SU-DHL-6 (cell line): Measurements from ENCODE around the gene MMP19.
"Not testable (repeated sequence)": the region's sequence is repeated elsewhere in the genome, so short reads cannot be mapped to it uniquely, and the experiment has no call there.

Experiments used
- H2AFZ ChIP-seq: fragments of 200-600 bp; sonication (generic); 2 replicates; pipeline ENCODE4 v1.6.1; 2014; ENCODE audit warnings: low read depth, mild to moderate bottlenecking, moderate library complexity, mixed read lengths, antibody characterized with exemption, low read length; ENCODE audit not compliant: severe bottlenecking
- H3F3A ChIP-seq: fragments of 200-600 bp; shearing (Covaris generic); 2 replicates; pipeline ENCODE4 v1.6.0; 2016; ENCODE audit warnings: antibody characterized with exemption, mild to moderate bottlenecking; ENCODE audit not compliant: insufficient read depth
- H3K27ac ChIP-seq: fragments of 200-600 bp; sonication (generic); 2 replicates; pipeline ENCODE4 v1.5.1; 2016; ENCODE audit warnings: low read depth, mild to moderate bottlenecking, low read length, moderate library complexity, mixed read lengths
- H3K27me3 ChIP-seq: fragments of 200-600 bp; sonication (generic), shearing (Covaris generic); 2 replicates; pipeline ENCODE4 v1.6.0; 2014; ENCODE audit warnings: mild to moderate bottlenecking, low read length
- H3K36me3 ChIP-seq: fragments of 200-600 bp; sonication (generic); 2 replicates; pipeline ENCODE4 v1.6.1; 2014; ENCODE audit warnings: mild to moderate bottlenecking, low read length, mixed read lengths
- H3K4me2 ChIP-seq: fragments of 300-600, 200-600 bp; shearing (Covaris generic), sonication (generic); 2 replicates; pipeline ENCODE4 v1.6.0; 2014; ENCODE audit warnings: low read length, low read depth, mild to moderate bottlenecking; ENCODE audit not compliant: poor library complexity, severe bottlenecking
- H3K4me3 ChIP-seq: fragments of 200-600 bp; sonication (generic); 2 replicates; pipeline ENCODE4 v1.5.1; 2014; ENCODE audit warnings: antibody characterized with exemption, low read length, mild to moderate bottlenecking, mixed read lengths; ENCODE audit not compliant: insufficient read depth, poor library complexity, severe bottlenecking
- H3K79me2 ChIP-seq: fragments of 200-600 bp; sonication (generic); 2 replicates; pipeline ENCODE4 v1.6.1; 2014; ENCODE audit warnings: mild to moderate bottlenecking, low read length, moderate library complexity; ENCODE audit not compliant: insufficient read depth
- H3K9ac ChIP-seq: fragments of 200-600 bp; sonication (generic); 2 replicates; pipeline ENCODE4 v1.7.0; 2014; ENCODE audit warnings: mild to moderate bottlenecking, low read length
- H3K9me2 ChIP-seq: fragments of 200-600 bp; sonication (generic); replicated peaks from 2 replicates; pipeline ENCODE4 v1.6.1; 2014; ENCODE audit warnings: low read length; ENCODE audit not compliant: insufficient read depth
- H3K9me3 ChIP-seq: fragments of 200-600 bp; sonication (generic); 2 replicates; pipeline ENCODE4 v1.6.1; 2014; ENCODE audit warnings: low read length, mixed read lengths; ENCODE audit not compliant: insufficient read depth
- H4K20me1 ChIP-seq: fragments of 200-600 bp; sonication (generic); 2 replicates; pipeline ENCODE4 v1.6.1; 2014; ENCODE audit warnings: low read depth, mild to moderate bottlenecking, antibody characterized with exemption, low read length, moderate library complexity, mixed read lengths
- CTCF ChIP-seq: fragments of 200-600 bp; sonication (generic); IDR thresholded peaks from one replicate; pipeline ENCODE4 v1.5.1; 2017; ENCODE audit warnings: antibody characterized with exemption, mild to moderate bottlenecking, low read length, moderate library complexity; ENCODE audit not compliant: insufficient read depth, poor library complexity, severe bottlenecking
- EZH2phosphoT487 ChIP-seq: fragments of 200-600 bp; sonication (generic), shearing (Covaris generic); conservative IDR thresholded peaks from 2 replicates; pipeline ENCODE4 v1.6.1; 2018; ENCODE audit warnings: mild to moderate bottlenecking, antibody characterized with exemption, low read length, moderate library complexity, mixed read lengths

MMP19 gene

GRCh38 chr12:55865327-55865726, 22.6 kb upstream of the MMP19 start:
- Histone ChIP-seq H4K20me1 (no peaks in the 10 kb centered on the region), H3K9ac (no peak overlapping the region), H3K9me3 (peaks cover 4% of the 10 kb centered on the region; the same call in 1 of the 2 replicates), H2AFZ (no peak overlapping the region), H3F3A (no peaks in the 10 kb centered on the region), H3K27me3 (no peaks in the 10 kb centered on the region), H3K36me3 (no peaks in the 10 kb centered on the region), H3K4me2 (no peak overlapping the region), H3K79me2 (no peaks in the 10 kb centered on the region), H3K27ac (no peak overlapping the region), H3K4me3 (no peak overlapping the region), H3K9me2 (no peaks in the 10 kb centered on the region)
- TF ChIP-seq CTCF (no peak), EZH2phosphoT487 (no peak)

DNA sequence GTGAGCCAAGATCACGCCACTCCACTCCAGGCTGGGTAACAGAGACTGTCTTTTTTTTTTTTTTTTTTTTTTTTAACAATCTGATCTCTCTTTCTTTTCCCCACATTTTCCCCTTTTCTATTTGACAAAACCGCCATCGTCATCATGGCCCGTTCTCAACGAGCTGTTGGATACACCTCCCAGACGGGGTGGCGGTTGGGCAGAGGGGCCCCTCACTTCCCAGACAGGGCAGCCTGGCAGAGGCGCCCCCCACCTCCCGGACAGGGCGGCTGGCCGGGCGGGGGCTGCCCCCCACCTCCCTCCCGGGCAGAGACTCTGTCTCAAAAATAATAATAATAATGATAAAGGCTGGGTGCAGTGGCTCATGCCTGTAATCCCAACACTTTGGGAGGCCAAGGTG, 20.2 kb upstream of the MMP19 start:
- not testable (repeated sequence) for H3F3A ChIP-seq, H2AFZ ChIP-seq, H3K36me3 ChIP-seq, H3K27me3 ChIP-seq, H3K9me3 ChIP-seq, H3K9ac ChIP-seq, H3K4me3 ChIP-seq, H3K9me2 ChIP-seq, H3K4me2 ChIP-seq, H3K79me2 ChIP-seq, H4K20me1 ChIP-seq, H3K27ac ChIP-seq

GRCh38 chr12:55862286-55862685, 19.6 kb upstream of the MMP19 start:
- H3F3A ChIP-seq: no peaks in the 10 kb centered on the region
- no peaks in the 10 kb centered on the region for H3K79me2 ChIP-seq
- H3K9me2 ChIP-seq: no peaks in the 10 kb centered on the region
- H3K27me3 ChIP-seq: no peaks in the 10 kb centered on the region
- H3K4me2 ChIP-seq: no peak overlapping the region
- H2AFZ ChIP-seq: no peak overlapping the region
- no peak overlapping the region for H3K4me3 ChIP-seq
- no peaks in the 10 kb centered on the region for H3K36me3 ChIP-seq
- TF ChIP-seq EZH2phosphoT487 (no peak), CTCF (no peak)
- no peak overlapping the region for H3K9ac ChIP-seq
- no peak overlapping the region for H3K27ac ChIP-seq
- H4K20me1 ChIP-seq: no peaks in the 10 kb centered on the region
- H3K9me3 ChIP-seq: peaks cover 4% of the 10 kb centered on the region; the same call in 1 of the 2 replicates

- no peaks in the 10 kb centered on the region for H4K20me1 ChIP-seq
- H3K9me3 ChIP-seq: peaks cover 4% of the 10 kb centered on the region; the same call in 1 of the 2 replicates
- no peaks in the 10 kb centered on the region for H3K9me2 ChIP-seq
- no peaks in the 10 kb centered on the region for H3F3A ChIP-seq
- no peaks in the 10 kb centered on the region for H3K27me3 ChIP-seq
- no peak overlapping the region for H3K27ac ChIP-seq
- H3K4me2 ChIP-seq: no peak overlapping the region
- no peak for TF ChIP-seq CTCF
- TF ChIP-seq EZH2phosphoT487: no peak
- no peaks in the 10 kb centered on the region for H3K36me3 ChIP-seq
- H3K4me3 ChIP-seq: no peak overlapping the region
- H3K9ac ChIP-seq: no peak overlapping the region
- no peak overlapping the region for H2AFZ ChIP-seq
- H3K79me2 ChIP-seq: no peaks in the 10 kb centered on the region
Measured at GRCh38 chr12:55861871-55862270, 19.1 kb upstream of the MMP19 start.
